ENCODE data around the gene MAML3. TPM values are rescaled to one million over a fixed set of nuclear protein-coding genes. Genes with fewer than 3 reads are reported as not detected.

MAML3 gene
- polyA plus RNA-seq, 1 donor: 17.2 TPM

DNA sequence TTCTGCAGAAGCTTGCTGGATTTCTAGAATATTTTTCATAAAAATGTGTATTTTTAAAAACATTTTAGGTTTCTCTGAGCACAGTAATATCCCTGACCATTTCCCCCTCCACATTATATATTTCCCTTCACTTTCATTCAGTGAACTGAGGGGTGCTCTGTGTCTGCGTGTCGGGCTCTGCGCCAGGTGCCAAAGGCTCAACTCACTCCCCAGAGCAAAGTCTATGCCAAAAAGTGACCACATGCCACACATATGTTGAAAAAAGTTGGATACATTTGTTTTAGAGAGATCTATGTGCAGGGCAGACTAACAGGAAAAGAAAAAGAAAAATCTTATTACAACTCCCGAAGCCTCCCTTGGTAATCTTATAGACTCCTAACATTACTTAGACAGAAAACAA lies 254.6 kb downstream of the MAML3 start:
- no peak for DNase-seq

DNA sequence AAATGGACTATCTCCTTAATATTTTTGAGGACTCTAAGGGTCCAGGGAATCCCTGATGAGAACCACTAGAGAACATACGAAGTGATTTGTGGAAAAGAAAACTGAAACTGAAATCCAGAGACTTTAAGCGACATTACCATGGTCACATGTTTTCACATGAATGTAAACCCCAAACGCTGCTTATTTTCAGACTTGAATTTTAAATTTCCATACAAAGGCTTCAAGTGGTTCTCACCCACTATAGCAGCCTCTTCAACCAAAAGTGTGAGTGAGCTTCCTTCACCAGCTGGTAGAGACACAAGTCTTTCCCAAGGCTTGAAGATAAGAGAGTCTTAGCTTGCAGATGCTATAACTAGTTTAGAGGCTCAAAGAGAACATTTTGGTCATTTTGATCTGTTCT lies 255.7 kb downstream of the MAML3 start:
- no peak for DNase-seq

DNA sequence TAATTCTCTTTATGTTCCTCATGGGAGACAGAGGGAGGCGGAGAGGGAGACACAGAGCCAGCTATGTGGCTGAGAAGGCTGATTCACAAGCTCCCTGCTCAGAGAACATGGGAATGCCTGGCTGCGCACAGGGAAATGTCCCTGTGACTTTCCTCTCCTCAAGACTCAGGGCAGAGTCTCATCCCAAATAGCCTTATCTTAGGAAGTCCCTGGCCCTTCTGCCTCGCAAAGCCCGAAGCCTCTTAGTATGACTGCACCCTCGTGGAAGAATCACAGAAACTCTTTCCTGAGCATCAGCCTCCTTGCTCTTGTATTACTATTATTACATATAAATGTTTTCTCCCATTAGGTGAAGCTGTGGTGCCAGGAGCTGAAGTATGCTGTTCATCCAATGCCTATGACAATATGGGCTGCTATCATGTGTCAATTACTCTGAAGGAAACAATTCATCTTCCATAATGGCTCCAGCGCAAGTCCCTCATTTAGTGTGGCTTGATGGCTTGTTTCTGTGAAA lies 257.8 kb downstream of the MAML3 start:
- DNase-seq: no peak

DNA sequence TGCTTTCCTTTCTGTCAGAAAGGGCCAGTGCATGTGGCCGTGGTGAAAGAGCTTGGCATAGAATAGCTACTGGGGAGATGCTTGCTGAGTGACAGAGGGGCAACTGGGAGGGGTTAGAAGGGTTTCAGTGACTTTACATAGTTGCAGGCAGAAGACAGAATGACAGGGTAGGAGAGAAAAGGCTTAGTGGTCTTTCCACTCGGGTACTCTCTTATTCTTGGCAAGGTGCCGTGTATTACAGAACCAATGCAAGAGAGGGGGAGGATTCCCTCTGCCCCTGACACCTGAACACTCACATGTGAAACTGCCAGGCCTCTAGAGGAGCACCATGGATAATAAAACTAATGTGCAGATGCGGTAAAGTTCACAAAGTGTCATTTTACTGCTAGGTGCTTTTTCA lies 260.2 kb downstream of the MAML3 start:
- DNase-seq: no peak

DNA sequence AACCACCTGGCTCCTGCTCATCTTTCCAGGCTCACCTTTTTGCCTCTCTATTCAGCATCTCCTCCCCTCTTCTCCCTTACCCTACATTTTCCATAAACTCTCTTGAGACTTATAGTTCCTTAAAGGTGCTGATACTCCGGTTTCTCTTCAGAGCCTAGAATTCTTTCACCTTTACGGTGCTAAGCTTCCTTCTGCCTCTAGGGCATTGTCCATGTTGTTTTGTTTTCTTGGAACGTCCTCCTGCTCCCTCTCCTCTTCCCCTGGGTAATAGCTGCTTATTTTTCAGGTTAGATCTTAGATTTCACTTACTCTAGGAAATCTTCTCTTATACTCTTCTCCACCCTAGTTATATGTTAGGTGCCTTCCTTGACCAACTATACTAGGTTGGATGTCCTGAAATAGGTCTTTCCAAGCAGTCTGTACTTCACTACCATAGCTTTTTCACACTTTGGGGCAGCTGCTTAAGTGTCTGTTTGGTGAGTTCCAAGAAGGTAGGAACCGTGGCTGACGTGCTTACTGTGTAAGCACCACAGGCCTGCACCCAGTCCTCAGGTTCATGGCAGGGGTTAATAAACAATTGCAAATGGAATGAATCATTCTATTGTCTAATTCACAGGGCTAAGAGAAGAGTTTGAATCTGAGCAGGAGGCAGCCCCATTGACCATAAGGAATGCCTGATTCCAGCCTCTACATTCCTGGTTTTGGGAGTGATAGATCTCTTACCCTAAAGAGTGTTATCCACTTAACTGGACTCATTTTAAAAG lies 260.8 kb downstream of the MAML3 start:
- no peak for DNase-seq

DNA sequence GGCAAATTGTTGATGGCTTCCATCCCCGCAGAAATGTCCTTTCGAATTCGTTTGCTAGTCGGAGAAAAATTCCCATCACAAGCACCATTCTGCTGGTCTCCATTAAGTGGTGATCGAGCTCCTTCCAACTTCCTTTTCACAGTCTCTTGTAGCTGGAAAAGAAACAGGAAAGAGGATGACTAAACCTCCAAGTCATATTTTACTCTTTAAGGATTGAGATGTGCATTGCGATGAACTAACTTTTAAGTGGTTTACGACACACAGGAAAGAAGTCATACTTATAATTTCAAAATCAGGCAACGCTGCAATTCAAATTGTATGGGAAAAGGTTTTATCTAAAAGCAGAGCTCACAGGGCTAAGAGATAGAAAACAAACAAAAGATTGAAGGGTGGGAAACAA lies 263.2 kb downstream of the MAML3 start:
- no peak for DNase-seq

DNA sequence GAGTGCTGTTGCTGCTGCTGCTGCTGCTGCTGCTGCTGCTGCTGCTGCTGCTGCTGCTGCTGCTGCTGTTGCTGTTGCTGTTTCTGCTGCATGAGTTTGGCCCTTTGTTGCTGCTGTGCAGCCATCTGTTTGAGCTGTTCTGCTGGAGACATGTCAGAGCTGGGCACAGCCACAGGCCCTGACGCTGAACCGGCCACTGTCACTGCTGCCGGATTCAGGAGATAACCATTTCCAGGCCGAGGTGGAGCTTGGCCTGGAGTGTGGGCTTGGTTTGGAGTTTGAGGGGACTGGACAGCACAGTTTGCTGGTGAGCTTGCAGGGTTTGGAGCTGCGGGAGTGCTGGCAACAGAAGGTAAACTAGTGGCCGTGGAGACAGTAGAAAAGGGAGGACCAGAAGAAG lies 264.1 kb downstream of the MAML3 start:
- no peak for DNase-seq

DNA sequence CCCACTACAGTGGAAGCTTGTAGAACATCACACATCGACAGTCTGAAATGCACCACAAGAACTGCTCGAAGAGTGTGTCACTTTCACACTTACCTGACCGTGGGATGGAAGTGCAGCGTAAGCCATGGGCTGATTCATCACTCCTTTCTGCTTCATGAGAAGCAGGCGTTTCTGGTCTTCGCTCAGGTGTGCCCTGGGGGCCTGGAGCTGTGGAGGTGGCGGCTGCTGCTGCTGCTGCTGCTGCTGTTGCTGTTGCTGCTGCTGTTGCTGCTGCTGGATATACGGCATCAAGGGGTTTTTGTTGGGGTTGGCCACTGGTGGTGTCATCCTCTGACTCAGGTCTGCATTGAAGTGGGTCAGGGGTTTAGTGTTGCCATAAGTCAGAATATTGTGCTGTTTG lies 264.7 kb downstream of the MAML3 start:
- DNase-seq: no peak

DNA sequence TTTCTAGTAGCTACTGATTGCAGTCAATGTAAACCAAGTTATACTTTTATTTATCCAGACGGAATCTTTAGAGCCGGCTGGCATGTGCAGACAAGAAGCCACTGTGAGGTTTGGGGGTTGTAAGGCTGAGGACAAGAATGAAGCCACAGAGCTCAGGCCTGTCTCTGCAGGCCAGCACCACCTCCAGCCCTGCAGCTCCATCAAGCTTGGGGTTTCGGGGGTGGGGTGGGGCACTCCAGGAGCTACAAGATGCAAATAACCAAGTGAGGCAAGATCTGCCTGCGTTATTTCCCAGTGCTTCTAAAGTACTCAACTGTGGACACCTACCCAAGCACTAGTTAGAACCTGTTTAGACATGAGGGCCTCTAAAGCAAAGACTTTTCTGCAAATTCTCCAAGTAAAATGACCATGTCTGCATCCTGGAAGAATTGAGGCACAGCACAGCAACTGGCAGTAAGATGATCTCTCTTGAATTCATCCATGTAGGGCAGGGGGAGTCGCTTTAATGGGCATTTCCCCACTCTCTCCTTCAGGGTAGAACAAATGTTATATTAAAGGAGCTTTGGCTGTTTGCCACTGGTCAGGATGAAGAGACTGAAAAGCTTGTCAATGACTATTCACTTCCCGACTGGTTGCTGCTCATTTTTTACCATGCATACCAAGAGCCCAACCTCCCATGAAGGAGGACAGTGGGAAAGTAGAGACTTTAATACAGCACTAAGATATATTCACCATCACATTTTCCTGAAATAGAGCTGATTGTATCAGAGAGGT lies 265.8 kb downstream of the MAML3 start:
- DNase-seq: no peak

DNA sequence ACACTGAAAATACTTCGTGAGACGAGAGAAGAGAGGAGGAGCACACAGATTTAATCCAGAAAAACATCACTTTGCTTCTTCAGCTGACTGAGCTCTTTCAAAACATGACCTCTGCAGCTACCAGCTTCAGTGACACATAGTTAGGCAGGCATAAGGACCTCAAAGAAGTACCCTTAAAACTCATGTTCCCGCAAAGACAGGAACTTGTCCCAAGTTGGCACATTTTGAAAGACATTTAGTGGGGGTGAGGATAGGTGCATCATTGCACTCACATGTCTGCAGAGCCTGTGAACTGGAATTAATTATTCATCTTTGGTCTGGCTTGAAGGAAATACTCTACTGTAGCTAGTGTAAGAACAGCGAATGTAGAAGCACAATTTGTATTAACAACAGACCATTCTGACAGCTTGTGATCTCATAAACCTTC lies 266.6 kb downstream of the MAML3 start:
- no peak for DNase-seq

DNA sequence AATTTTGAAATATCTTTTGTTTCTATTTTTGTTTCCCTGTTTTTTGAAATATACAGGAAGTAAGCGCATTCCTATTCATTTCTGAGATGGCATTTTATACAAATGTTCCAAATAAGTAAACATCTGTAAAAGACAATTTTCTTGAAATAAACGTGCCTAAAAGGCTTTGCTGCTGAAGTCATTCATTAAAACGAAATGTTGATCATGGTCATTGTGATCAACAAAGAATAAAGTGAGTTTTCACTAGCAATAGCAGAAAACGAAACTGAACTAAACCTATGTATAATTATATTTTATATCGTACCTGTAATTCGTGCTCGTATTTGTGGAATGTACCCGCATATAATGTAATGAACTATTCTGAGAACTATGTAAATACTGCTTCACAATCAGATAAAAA lies 267.2 kb downstream of the MAML3 start:
- no peak for DNase-seq

DNA sequence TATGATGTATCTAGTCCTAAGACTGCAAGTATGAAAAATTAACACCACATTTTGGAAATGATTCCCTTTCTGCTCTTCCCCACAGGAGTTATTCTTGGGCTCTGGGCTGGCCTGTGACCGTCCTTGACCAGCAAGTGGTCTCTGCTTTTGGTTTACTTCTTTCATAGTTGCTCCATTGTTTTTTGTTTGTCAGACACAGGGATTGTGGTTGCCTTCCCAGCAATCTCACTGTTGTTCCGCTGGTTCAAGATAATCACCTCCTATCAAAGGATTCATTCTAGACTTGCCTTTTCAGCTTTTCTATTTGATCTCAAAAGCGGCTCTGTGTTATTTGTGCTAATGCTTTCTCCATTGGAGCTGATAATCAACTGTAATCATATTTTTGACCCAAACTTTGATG lies 269.5 kb downstream of the MAML3 start:
- DNase-seq: no peak

DNA sequence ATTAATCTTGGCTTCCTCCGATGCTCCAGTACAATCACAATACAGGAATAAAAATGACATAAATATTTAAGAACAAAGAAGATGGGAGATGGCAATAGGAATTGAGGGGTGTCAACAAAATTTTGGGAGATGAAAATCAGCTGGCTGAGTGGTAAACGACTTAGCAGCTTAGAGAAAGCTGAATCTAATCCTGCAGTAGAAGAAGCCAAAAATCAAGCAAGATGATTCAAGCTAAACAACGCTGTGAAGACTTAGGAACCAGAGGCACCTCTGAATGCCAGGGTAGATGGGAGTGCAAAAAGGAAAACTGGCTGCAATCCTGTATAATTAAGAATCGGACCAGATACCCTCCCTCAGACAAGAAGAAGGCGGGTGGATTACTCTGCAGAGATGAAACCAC lies 273.1 kb downstream of the MAML3 start:
- DNase-seq: no peak

DNA sequence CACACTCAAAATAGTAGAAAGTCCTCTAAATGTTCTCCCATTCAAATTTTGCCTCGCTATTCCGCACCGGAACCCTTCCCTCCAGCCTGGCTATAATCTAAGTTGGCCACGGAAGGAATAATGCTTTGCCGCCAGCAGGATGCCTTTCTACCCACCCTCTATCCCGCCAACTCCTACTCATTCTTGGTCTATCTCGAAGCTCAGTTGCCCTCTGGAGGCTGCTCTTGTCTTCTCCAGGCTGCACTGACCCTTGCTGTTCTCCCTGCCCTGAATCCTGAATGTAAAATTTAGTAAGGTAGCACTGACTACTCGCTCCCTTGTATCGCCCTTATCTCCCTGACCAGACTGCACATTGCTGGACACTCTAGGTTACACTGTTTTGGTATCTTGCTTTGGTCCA lies 275.9 kb downstream of the MAML3 start:
- DNase-seq: no peak

DNA sequence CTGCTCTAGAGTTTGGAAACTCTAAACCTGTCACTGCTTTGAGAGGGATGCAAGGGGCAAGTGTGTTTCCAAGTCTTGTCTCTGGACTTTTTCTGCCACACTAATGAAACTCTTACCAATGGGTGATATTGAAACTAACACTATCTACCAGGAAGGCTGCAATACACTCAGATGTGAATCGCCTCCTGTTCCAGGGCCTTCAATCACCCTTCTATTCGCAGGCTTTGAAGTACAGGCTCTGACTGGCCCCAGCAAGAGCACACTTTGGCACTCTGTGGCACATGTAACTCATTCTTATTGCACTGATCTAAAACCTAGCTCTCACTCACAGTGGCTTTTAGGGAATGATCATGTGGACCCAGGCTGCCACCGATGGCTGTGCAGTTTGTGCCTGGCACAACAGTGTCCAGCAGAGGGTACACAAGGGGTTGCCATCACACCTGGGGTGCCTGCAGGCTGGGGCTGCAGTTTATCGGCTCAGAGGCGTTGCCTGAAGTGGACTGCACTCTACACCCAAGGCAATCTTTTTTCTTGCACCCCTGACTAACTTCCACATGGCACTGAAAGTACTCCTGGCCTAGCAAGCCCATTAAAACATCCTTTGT lies 277.5 kb downstream of the MAML3 start:
- no peak for DNase-seq

DNA sequence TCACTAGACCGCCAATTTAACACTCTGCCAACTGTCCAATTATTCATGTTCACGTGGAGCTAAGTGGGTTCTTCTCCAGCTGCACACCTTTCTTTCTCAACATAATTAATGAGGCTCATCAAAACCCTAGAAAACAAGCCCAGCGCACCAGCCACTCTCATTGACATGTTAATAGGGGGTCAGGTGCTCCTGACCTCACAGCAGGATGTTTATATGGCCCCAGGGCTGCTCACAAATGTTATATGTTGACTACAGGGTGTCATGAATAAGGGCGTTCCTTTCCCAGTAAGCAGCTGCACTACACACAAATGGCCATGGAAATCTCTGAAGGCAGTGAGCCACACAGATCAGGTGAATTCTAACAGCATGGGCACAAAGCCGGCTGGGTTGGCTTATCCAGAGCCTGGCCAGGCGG lies 278.6 kb downstream of the MAML3 start:
- peak; percentile 63 for DNase-seq

DNA sequence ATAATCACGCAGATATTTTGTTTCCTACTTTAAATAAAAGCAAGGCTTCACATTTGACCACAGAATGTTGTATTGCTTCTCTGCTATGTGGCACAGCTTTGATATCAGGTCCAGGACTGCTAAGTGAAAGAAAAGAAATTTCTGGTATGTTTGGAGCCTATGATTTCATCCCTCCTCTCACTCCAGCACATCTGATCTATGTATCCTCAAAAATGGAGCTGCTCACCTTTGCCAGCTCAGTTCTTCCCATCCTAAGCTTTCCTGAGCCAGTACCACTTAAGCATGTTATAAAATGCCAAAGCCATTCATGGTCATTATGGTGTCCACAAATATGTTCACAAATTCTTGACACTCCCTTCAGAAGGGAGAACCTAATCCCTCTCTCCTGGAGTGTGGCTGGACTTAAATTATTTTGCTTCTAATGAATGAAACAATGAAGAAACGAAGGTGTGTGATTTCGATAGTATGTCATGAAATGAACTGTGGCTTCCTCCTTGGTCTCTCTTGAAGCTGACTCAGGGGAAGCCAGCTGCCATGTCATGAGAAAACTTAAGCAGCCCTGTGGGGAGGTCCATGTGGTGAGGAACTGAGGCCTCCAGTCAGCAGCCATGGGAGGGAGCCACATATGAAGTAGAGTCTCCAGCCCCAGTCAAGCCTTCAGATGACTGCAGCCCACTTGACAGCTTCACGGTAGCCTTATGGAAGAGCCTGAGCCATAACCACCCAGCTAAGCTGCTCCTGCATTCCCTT lies 280.7 kb downstream of the MAML3 start:
- no peak for DNase-seq

DNA sequence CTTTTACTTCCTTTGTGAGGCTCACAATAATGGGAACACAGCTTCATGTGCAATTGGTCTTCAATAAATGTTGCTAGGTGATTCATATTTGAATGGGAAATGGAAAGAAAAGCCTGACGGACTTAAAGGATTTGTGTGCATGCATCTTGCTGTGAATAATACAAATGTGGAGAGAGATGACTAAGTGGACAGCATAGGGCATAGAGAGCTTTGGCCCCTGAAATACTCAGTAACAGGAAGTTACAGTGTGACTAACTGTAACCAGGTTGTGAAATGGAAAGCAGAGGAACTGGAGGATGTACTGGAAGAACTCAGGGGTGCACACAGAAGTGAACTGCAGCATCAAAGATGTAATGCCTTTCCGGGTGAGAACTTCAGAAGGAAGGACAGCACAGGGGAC lies 281.7 kb downstream of the MAML3 start:
- no peak for DNase-seq

DNA sequence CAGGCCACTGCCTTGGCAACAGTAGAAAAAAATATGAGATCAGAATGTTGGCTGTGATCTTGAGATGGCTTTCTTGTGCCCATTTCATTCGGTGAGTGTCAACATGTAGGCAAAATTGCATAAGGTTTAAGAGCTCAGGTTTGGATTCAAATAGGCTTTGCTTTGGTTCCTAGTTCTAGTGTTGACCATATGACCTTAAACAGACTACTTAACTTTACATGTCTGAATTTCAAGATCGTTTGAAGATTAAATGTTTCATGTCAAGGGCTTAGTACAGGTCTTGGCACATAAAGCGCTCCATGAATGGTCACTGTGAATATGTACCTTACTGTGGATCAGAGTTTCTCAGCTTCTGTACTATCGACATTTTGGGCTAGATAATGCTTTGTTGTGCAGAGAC lies 284.2 kb downstream of the MAML3 start:
- no peak for DNase-seq

DNA sequence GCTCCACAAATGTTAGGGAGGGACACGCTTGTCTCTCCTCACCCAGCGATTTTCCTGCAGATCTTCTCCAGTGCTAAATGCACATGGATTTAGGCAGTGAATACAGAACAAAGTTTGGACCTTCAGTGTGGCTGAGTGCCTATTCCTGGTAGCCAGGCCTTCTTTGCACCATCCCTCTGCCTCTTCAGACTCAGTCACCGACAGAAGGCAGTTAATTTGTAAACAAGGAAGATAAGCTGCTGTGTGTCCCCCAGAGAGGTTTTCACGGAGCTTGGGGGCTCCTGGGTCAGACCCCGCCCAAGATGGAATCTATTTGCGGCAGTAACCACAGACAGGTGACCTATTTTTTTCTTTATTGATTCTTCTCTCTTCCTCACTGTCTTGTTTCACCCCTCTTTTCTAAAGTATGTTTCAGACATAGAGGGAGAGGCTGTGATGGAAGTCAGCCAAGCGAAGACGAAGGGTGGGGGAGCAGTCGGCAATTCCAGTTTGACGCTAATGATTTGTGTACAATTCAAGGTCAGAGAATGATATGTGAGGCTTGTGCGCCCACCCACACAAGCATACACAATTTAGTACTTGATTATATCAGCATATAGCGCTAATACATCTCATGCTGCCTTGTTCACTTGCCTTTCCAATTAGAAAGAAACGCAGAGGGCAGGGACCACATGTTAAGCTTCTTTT lies 287.6 kb downstream of the MAML3 start:
- DNase-seq: no peak

DNA sequence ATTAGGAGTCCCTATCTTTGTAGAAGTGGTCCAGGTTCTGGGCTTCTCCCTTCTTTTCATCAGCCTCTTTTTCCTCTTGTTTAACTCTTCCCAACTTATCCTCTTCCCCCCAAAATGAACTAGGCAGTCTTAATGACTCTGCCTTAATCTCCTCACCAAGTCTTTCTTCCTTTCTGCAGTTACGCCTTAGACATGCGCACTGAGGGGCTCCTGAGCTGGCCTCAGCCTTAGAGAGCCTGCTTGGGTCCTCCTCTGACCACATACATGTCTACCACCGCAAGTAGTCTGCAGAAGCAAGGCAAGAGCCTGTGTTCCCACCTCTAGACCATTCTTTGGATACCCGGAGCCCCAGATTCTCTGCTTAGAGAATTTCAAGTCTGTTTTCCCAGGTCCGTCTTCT lies 288.4 kb downstream of the MAML3 start:
- DNase-seq: no peak

DNA sequence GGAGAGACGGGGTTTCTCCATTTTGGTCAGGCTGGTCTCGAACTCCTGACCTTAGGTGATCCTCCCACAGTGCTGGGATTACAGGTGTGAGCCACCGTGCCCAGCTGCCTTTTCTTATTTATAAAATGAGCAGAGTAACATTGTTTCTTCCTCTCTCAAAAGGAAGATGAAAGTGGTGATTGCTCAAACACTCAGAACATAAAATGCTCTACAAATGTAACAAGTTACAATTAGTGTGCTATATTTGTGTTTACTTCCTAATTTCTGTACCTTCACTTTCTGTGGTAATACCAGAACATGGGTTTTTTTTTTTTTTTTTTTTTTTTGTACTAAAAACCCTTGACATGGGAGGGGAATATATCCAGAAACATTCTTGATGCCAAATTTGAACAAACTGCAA lies 290.5 kb downstream of the MAML3 start:
- no peak for DNase-seq

Data from left kidney (tissue), 2 donors.